ENCODE results near the gene CNOT9.

The CNOT9 gene

GRCh38 chr2:218578272-218578877, 9.7 kb downstream of the CNOT9 start:
- DNase-seq, result no peak

GRCh38 chr2:218582076-218582475, 13.4 kb downstream of the CNOT9 start:
- no peak for DNase-seq

- no peak for DNase-seq
Measured at GRCh38 chr2:218583983-218584850, 15.6 kb downstream of the CNOT9 start.

DNA sequence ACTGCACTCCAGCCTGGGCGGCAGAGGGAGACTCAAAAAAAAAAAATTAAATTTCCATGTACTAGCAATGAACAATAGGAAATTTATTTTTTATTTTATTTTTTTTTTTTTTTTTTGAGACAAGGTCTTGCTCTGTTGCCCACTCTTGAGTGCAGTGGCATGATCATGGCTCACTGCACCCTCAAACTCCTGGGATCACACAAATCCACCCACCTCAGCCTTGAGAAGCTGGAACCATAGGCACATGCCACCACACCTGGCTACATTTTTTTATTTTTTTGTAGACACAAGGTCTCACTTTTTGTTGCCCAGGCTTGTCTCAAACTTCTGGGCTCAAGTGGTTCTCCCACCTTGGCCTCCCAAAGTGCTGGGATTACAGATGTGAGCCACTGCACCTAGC, 16.9 kb downstream of the CNOT9 start:
- no peak for DNase-seq

- no peak for DNase-seq
Measured at GRCh38 chr2:218605432-218605831, 36.8 kb downstream of the CNOT9 start.

GRCh38 chr2:218607436-218608115, 38.9 kb downstream of the CNOT9 start, which contains the start of gene PLCD4:
Gene PLCD4, plus strand, starts transcription at chr2:218607899. Its CDS starts 7,841 bp downstream, at chr2:218615740.
- DNase-seq, result no peak

DNA sequence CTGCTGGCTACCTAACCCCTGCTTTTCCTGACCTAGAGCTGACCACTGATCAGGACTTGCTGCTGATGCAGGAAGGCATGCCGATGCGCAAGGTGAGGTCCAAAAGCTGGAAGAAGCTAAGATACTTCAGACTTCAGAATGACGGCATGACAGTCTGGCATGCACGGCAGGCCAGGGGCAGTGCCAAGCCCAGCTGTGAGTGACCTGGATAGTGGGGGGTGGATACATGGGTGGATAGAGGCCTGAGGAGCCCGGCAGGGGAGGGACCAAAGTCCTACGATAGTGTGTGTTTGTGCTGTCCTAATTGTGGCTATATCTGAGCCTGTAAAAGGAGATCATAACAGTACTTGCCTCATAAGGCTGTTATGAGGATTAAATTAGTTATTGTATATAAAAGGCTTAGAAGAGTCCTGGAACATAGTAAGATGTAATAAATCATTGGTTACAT, 47.3 kb downstream of the CNOT9 start:
- DNase-seq, result no peak

DNA sequence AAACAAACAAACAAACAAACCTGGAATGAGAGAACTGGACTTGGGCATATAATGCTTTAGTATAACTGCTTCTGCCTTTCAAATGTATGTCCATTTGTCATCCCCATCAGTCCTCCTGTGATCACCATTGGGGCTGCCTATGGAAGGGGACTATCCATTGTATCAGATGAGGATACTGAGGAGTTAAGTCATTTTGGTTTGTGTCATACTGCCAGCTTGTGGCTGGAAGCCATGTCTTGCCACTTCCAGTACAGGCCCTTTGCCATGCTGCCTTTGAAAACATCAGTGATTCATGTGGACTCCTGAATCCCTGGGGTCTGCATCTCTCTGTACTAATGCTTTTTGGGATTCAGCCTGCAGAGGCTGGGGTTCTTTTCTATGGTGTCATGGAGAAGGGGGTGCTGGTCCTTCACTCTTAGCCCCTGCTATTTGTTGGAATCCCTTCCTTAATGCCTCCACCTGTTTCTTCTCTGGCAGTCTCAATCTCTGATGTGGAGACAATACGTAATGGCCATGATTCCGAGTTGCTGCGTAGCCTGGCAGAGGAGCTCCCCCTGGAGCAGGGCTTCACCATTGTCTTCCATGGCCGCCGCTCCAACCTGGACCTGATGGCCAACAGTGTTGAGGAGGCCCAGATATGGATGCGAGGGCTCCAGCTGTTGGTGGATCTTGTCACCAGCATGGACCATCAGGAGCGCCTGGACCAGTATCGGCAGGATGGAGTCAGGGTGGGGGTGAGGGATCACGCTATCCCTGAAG, 49.6 kb downstream of the CNOT9 start:
- DNase-seq, result no peak

DNA sequence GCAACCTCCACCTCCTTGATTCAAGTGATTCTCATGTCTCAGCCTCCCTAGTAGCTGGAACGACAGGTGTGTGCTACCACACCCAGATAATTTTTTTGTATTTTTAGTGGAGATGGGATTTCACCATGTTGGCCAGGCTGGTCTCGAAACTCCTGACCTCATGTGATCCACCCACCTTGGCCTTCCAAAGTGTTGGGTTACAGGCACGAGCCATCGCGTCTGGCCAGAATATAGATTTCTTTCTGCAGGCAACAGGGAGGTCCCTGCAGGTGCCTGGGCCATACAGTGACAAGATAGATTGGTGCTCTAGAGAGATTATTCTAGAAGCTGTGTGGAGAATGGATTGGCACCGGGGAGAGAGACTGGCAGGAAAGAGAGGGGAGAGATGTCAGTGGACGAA, 52.4 kb downstream of the CNOT9 start:
- no peak for DNase-seq

GRCh38 chr2:218622606-218623365, 54.1 kb downstream of the CNOT9 start:
- no peak for DNase-seq

DNA sequence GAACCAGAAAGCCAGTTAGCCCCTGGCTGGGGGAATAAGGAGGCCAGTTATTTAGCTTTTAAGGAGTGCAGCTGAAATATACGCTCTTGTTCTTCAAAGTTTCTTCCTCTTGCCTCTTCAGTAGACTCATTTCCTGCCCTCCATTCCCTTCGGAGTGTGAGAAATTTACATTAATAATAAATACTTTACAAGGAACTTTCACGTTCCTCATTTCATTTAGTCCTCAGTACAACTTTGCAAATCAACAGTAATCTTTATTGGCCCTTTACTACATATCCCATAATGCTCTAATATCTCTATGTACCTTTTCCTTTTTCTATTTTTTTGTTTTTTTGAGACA, 54.7 kb downstream of the CNOT9 start:
- DNase-seq, result no peak

- DNase-seq, result no peak
Measured at GRCh38 chr2:218626369-218626768, 57.7 kb downstream of the CNOT9 start.

GRCh38 chr2:218627939-218628338, 59.3 kb downstream of the CNOT9 start:
- no peak for DNase-seq

- DNase-seq, result no peak
Measured at GRCh38 chr2:218631837-218632236, 63.2 kb downstream of the CNOT9 start.

GRCh38 chr2:218635719-218636118, 67.1 kb downstream of the CNOT9 start:
- DNase-seq, result no peak

GRCh38 chr2:218638372-218638771, 69.7 kb downstream of the CNOT9 start:
- no peak for DNase-seq

DNA sequence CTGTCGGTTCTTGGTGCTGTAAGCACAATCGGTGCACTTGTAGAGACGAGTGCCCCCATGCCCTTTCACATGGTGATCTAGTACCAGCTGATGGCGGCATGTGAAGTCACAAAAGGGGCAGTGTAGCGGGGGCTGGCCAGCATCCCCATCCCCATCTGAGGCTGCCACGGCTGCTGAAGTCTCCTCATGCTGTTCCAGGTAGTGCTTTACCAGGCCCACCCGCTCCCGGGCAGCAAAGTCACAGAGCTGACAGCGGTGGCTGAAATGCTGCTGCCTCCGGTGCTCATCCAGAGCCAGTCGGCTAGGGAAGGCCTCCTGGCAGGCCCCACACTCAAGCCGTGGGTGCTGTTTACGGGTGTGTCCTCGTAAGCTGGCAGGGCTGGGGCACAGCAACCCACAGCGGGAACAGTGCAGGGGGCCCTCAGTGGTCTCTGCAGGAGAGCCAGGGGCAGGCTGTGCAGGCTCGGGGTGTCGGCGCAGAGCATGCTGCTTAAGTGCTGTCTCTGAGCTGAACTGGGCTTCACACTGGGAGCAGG, 73.5 kb downstream of the CNOT9 start:
- no peak for DNase-seq

GRCh38 chr2:218642786-218643185, 74.1 kb downstream of the CNOT9 start:
- no peak for DNase-seq

DNA sequence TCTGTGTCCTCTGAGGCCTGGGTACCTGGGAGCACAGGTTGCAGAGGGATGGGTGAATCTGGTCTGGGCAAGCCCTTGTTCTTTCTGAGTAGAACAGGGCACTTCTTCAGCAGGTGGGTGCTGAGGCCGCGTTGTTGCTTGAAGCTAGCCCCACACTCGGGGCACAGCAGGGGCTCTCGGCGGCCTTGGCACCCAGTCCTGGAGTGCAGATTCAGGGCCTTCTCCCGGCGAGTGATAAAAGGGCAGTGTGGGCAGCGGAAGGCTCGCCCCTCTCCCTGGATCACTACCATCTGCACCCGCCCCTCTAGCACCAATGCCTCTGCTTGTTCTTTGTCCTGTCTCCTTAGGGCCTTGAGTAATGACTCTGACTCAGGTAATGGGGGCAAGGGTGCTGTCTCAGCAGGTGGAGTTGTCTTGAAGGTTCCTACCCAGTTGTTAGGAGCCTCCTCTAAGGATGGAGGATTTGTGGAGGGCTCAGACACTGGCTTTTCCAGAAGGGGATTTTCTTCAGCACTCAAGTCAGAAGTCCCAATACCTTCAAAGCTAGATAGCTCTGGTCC, 75.2 kb downstream of the CNOT9 start:
- DNase-seq, result no peak

GRCh38 chr2:218644721-218645120, 76.1 kb downstream of the CNOT9 start:
- no peak for DNase-seq

DNA sequence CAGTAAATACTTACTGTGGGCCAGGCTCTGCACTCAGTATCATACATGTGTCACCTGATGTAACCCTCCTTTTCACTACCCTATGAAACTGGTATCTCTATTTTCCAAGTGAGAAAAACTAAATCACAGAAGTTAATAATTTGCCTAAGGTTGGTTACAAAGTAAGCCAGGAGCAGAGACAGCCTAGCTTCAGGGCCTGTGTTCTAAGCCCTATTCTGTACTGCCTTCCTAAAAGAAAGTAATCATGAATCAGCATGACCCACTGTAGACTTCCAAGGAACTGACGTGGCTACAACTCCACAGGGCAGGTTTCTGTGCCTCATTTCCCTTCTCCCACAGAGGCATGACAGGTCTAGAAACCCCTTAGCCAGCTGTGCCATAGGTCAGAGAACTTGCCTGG, 76.5 kb downstream of the CNOT9 start:
- DNase-seq, result no peak
